Fibroblast of lung (primary cell): ENCODE data around the gene MACROD1.
"Not testable (repeated sequence)": the region's sequence is repeated elsewhere in the genome, so short reads cannot be mapped to it uniquely, and the experiment has no call there.

Experiments used
- EZH2 ChIP-seq: IDR thresholded peaks from 2 replicates; pipeline ENCODE4 v1.5.1; 2012; ENCODE audit warnings: low read length, control low read depth, mild to moderate bottlenecking; ENCODE audit errors: missing control alignments
- TF ChIP-seq, protein P1 (sequence below), 2 donors: IDR thresholded peaks in 1 of 2; conservative IDR thresholded peaks in 1 of 2; 1 replicate in 1 of 2; 2 replicates in 1 of 2; pipeline ENCODE4 v1.5.1; 2011 to 2012; ENCODE audit warnings: low read length in 2 of 2, control low read depth in 1 of 2, inconsistent platforms in 1 of 2, low read depth in 1 of 2, mild to moderate bottlenecking in 1 of 2

DNA sequence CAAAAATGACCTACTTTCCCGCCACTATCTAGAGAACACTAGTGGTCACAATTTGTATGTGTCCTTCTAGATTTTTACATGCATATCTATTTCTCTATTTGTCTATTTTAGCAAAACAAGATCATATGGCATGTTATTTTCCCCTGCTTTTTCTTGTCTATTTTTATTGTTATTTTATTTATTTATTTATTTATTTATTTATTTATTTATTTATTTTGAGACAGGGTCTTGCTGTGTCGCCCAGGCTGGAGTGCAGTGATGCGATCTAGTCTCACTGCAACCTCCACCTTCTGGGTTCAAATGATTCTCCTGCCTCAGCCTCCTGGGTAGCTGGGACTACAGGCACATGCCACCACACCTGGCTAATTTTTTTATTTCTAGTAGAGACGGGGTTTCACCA, 202.0 kb downstream of the MACROD1 start:
- TF ChIP-seq, protein P1, sequence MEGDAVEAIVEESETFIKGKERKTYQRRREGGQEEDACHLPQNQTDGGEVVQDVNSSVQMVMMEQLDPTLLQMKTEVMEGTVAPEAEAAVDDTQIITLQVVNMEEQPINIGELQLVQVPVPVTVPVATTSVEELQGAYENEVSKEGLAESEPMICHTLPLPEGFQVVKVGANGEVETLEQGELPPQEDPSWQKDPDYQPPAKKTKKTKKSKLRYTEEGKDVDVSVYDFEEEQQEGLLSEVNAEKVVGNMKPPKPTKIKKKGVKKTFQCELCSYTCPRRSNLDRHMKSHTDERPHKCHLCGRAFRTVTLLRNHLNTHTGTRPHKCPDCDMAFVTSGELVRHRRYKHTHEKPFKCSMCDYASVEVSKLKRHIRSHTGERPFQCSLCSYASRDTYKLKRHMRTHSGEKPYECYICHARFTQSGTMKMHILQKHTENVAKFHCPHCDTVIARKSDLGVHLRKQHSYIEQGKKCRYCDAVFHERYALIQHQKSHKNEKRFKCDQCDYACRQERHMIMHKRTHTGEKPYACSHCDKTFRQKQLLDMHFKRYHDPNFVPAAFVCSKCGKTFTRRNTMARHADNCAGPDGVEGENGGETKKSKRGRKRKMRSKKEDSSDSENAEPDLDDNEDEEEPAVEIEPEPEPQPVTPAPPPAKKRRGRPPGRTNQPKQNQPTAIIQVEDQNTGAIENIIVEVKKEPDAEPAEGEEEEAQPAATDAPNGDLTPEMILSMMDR (conservative IDR thresholded peaks at IDR 0.05 in 1 of 2, IDR thresholded peaks at IDR 0.05 in 1 of 2; ENCODE audit: low read depth in 1 of 2, low read length in 2 of 2) = not testable (repeated sequence)
- not testable (repeated sequence) for TF ChIP-seq EZH2
